ENCODE results near the gene CDC73. TPM values are rescaled to one million over a fixed set of nuclear protein-coding genes. Genes with fewer than 3 reads are reported as not detected.
"Not testable (repeated sequence)": the region's sequence is repeated elsewhere in the genome, so short reads cannot be mapped to it uniquely, and the experiment has no call there.

Gene CDC73
- total RNA-seq, 1 donor from 2014 or later, result 56.0 TPM

DNA sequence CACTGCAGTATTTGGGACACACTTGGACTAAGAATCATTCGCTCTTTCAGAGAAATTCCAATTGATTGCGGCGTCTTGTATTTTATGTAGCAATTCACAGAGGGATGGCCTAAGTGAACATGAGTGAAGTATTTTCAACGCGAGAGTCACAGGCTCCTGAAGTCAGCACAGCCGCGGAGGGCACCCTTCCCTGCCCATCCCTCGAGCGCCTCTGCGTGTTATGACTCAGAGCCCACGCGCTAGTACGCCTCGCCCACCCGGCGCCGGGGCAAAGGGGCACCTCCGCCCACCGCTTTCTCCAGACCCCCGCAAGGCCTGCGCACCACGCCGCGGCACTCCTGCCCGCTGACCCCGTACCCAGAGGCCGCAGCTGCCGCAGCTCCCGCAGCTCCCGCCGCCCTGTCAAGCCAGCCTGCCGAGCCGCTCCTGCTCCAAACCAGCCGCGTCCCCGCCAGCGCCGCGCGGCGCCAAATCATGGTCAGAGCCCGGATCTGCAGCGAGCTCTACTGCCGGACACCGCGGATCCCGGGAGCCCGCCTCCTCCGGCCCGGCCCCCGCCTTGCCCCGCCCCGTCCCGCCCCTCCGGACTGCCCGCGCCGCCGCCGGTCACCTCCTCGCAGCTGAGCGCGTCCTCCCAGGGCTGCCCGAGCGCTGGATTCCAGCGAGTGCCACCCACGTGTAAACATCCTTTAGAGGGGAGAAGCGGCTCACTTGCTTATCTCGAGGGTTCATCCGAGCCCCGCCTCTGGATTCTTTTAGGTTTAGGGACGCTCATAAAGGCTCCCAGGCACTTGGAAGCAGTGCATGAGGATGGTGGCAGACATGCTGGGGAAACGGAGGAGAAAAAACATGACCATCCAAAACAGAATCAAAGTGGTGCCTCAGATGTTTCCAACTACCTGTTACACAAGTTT, 16.7 kb upstream of the CDC73 start, which contains the start of gene GLRX2:
Gene GLRX2 (minus strand): TSS at position 508 of the 914 bp plus-strand sequence. CDS start 32 bp downstream, at position 476.
- DNase-seq, result peak; percentile 87
- Mint-ChIP-seq H3K9me3 (no peaks in the 10 kb centered on the region), H3K4me1 (peaks cover 20% of the 10 kb centered on the region), H3K27me3 (peaks cover 7% of the 10 kb centered on the region), H3K27ac (peak within 1 kb of the TSS; percentile 79), H3K36me3 (ENCODE audit: low read depth) (peaks cover 6% of the 10 kb centered on the region), H3K4me3 (peak within 1 kb of the TSS; percentile 94)
- intact Hi-C loops (cut with micrococcal nuclease), result loop anchor here (1.0 to 5.0 kb wide), 3 partner anchors 17 to 298 kb away; partner anchors contain the start of genes CDC73, RGS2, RO60 and UCHL5

GRCh38 chr1:193105821-193106177, 16.0 kb upstream of the CDC73 start:
- peaks cover 7% of the 10 kb centered on the region for H3K27me3 Mint-ChIP-seq
- peak overlapping the region; percentile 94 for H3K4me3 Mint-ChIP-seq
- no peaks in the 10 kb centered on the region for H3K36me3 Mint-ChIP-seq (ENCODE audit: low read depth)
- no peak for DNase-seq
- H3K9me3 Mint-ChIP-seq, result no peaks in the 10 kb centered on the region
- H3K27ac Mint-ChIP-seq, result peak overlapping the region; percentile 74
- intact Hi-C loops (cut with micrococcal nuclease), result loop anchor here (1.0 to 5.0 kb wide), 3 partner anchors 17 to 298 kb away; partner anchors contain the start of genes CDC73, RGS2, RO60 and UCHL5
- H3K4me1 Mint-ChIP-seq, result peaks cover 20% of the 10 kb centered on the region

DNA sequence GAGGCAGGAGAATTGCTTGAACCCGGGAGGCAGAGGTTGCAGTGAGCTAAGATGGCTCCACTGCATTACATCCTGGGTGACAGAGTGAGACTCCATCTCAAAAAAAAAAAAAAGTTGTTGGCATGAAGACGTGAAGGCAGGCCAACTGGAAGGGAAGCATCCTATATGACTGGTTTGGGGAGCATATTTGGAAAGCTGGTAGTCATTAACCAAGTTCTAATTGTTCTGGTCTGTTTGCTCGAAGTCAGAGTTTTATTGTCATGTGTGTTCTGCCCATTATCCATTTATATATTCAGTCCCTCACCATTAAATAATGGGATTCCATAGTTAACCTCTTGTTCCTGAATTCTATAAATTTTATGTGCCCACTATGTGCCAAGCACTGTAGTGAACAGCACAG, 13.4 kb upstream of the CDC73 start:
- Mint-ChIP-seq H3K36me3 (ENCODE audit: low read depth) (no peaks in the 10 kb centered on the region), H3K9me3 (no peaks in the 10 kb centered on the region), H3K4me3 (no peak overlapping the region), H3K27ac (no peak overlapping the region), H3K27me3 (peaks cover 9% of the 10 kb centered on the region), H3K4me1 (peaks cover 11% of the 10 kb centered on the region)
- DNase-seq, result no peak
- intact Hi-C loops (cut with micrococcal nuclease), result loop anchor here (5.0 kb wide), 1 partner anchor 301 kb away; the partner anchor contains the start of gene RGS2

DNA sequence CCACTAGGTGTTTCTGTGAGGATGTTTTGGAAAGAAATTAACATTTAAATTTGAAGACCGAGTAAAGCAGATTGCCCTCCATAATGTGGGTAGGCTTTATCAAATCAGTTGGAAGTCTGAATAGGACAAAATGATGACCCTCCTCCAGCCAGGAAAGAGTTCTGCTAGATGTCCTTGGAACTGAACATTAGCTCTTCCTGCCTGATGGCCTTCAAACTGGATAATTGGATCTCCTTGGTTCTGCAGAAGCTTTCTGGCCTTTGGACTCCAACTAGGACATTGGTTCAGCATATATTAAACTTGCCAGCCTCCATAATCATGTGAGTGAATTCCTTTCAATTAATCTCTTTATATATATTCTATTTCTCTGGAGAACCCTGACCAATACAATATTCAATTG, 12.2 kb upstream of the CDC73 start:
- peaks cover 4% of the 10 kb centered on the region for H3K4me1 Mint-ChIP-seq
- intact Hi-C loops (cut with micrococcal nuclease), result loop anchor here (5.0 kb wide), 1 partner anchor 302 kb away; the partner anchor contains the start of gene RGS2
- no peak overlapping the region for H3K27ac Mint-ChIP-seq
- H3K27me3 Mint-ChIP-seq, result peaks cover 9% of the 10 kb centered on the region
- no peaks in the 10 kb centered on the region for H3K9me3 Mint-ChIP-seq
- H3K36me3 Mint-ChIP-seq (ENCODE audit: low read depth), result no peaks in the 10 kb centered on the region
- DNase-seq, result no peak
- no peak overlapping the region for H3K4me3 Mint-ChIP-seq

DNA sequence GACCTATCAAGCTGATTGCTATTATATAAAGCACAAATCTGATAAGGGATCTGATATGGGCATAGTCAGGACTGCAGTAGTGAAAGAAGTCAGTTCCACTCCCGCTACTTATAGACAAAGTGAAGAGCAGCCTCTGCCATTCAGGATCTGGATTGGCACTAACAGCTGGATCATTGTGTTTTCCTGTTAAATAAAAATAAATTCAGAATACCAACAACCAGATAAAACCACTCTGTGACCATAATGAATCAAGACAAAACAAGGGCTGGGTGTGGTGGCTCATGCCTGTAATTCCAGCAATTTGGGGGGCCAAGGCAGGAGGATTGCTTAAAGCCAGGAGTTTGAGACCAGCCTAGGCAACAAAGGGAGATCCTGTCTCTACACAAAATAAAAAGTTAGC, 11.6 kb upstream of the CDC73 start:
- Mint-ChIP-seq H3K4me3 (no peak overlapping the region), H3K4me1 (peaks cover 4% of the 10 kb centered on the region), H3K27ac (no peak overlapping the region), H3K9me3 (no peaks in the 10 kb centered on the region), H3K36me3 (ENCODE audit: low read depth) (no peaks in the 10 kb centered on the region), H3K27me3 (peaks cover 9% of the 10 kb centered on the region)
- no peak for DNase-seq
- intact Hi-C loops (cut with micrococcal nuclease), result no loop called here

DNA sequence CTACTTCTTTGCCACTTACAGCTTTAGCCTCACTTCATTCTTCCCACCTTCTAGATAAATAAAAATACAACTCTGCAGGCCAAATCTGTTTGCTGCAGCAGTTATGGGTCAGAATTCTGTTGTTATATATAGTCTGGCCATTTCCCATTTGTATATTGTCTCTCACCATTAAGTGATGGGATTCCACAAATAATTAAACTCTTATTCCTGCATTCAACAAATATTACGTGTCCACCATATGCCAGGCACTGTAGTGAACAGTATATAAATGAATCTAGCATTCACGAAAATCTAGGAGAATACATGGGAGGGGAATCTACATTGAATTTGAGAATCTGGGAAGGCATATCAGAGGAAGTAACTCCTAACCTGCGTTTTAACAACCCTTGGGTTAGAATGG, 11.0 kb upstream of the CDC73 start:
- intact Hi-C loops (cut with micrococcal nuclease), result no loop called here
- H3K27ac Mint-ChIP-seq, result no peak overlapping the region

GRCh38 chr1:193111641-193112090, 10.2 kb upstream of the CDC73 start:
- Mint-ChIP-seq H3K27me3 (peaks cover 9% of the 10 kb centered on the region), H3K36me3 (ENCODE audit: low read depth) (no peaks in the 10 kb centered on the region), H3K4me1 (no peaks in the 10 kb centered on the region), H3K4me3 (no peak overlapping the region), H3K9me3 (no peaks in the 10 kb centered on the region), H3K27ac (no peak overlapping the region)
- intact Hi-C loops (cut with micrococcal nuclease), result no loop called here
- no peak for DNase-seq

More for the DNA sequence above, 11.0 kb upstream of the CDC73 start:
- H3K27me3 Mint-ChIP-seq, result peaks cover 9% of the 10 kb centered on the region
- DNase-seq, result no peak
- no peaks in the 10 kb centered on the region for H3K36me3 Mint-ChIP-seq (ENCODE audit: low read depth)
- H3K4me3 Mint-ChIP-seq, result no peak overlapping the region
- no peaks in the 10 kb centered on the region for H3K4me1 Mint-ChIP-seq
- no peaks in the 10 kb centered on the region for H3K9me3 Mint-ChIP-seq

GRCh38 chr1:193113258-193113991, 8.4 kb upstream of the CDC73 start:
- no peaks in the 10 kb centered on the region for H3K9me3 Mint-ChIP-seq
- no peaks in the 10 kb centered on the region for H3K36me3 Mint-ChIP-seq (ENCODE audit: low read depth)
- no peak overlapping the region for H3K27ac Mint-ChIP-seq
- intact Hi-C loops (cut with micrococcal nuclease), result no loop called here
- no peaks in the 10 kb centered on the region for H3K4me1 Mint-ChIP-seq
- no peak overlapping the region for H3K4me3 Mint-ChIP-seq
- H3K27me3 Mint-ChIP-seq, result peaks cover 6% of the 10 kb centered on the region
- DNase-seq, result no peak

DNA sequence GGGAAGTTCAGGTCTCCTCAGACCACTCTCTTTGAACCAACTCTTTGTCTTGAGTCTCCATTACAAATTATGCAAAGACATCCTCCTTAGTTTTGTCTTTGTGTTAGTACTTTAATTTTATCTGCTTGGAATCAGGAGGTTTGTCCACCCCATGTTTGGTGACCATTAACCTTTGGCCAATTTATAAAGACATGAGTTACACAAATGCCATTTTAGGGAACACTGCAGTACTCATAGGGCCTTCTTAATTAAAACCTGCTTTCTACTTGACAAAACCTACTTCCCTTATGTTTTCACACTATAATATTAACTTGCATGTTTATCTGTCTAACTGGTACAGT, 7.9 kb upstream of the CDC73 start:
- Mint-ChIP-seq H3K27me3 (peaks cover 4% of the 10 kb centered on the region), H3K36me3 (ENCODE audit: low read depth) (no peaks in the 10 kb centered on the region), H3K9me3 (no peaks in the 10 kb centered on the region), H3K4me1 (peaks cover 4% of the 10 kb centered on the region), H3K4me3 (no peak overlapping the region), H3K27ac (no peak overlapping the region)
- DNase-seq, result no peak
- intact Hi-C loops (cut with micrococcal nuclease), result no loop called here

DNA sequence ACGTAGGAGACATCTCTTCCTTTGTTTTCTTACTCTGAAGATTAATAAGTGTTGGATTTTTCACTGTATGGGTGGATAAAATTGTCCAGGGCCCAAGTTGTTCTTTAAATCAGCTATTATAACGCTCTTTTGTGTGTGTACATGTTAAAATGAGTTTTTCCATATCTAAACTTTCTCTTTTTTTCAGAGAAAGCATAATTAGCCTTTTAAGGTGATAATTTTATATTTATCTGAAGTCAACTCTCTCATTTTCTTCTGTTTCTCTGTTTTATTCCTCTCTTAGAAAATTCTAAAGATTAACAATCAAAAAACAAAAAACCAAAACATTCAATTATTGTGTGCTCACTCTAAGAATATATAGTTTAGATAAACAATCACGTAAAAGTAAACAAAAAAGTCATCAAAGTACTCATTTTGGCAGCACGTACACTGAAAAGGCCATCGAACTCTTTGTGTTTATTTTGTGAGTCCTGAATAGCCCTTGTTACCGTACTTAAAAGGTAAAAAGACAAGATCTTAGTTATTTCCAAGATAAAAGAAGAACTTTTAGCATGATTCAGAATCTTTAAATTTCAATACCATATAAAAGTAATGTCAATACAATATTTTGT, 7.2 kb upstream of the CDC73 start:
- Mint-ChIP-seq H3K4me3 (no peak overlapping the region), H3K27me3 (peaks cover 6% of the 10 kb centered on the region), H3K9me3 (no peaks in the 10 kb centered on the region), H3K27ac (no peak overlapping the region), H3K36me3 (ENCODE audit: low read depth) (no peaks in the 10 kb centered on the region), H3K4me1 (peaks cover 9% of the 10 kb centered on the region)
- intact Hi-C loops (cut with micrococcal nuclease), result no loop called here
- no peak for DNase-seq

DNA sequence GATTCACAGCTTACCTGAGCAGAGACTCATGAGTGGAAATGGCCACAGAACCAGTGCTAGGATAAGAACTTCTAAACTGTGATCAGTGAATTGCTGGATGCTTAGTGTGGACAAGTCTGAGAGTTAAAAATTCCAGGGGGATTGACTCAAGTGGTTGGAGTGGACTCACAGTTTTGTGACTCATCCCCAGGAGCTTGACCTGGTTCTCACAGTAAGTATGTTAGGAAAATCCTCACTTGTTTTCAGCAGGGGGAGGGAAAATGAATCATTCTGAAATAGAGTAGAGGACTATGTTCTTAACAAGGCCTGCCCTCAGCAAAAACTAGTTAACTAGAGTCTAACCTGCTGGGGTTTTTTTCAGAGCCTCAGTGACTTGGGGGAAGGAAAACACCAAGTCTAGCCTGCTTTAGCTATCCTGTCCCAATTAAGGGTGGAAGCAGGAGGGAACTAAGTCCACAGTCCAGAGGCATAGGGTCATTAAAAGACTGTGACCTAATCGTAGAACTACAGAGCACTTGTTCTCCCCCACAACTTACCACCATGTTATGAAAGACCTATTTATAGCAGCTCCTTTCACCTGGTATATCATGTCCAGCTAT, 6.1 kb upstream of the CDC73 start:
- H3K36me3 Mint-ChIP-seq (ENCODE audit: low read depth), result no peaks in the 10 kb centered on the region
- no peak overlapping the region for H3K27ac Mint-ChIP-seq
- peaks cover 12% of the 10 kb centered on the region for H3K27me3 Mint-ChIP-seq
- intact Hi-C loops (cut with micrococcal nuclease), result no loop called here
- no peak overlapping the region for H3K4me3 Mint-ChIP-seq
- H3K4me1 Mint-ChIP-seq, result peaks cover 9% of the 10 kb centered on the region
- no peaks in the 10 kb centered on the region for H3K9me3 Mint-ChIP-seq
- no peak for DNase-seq

GRCh38 chr1:193117167-193117566, 4.7 kb upstream of the CDC73 start:
- H3K27ac Mint-ChIP-seq; H3K4me3 Mint-ChIP-seq; DNase-seq; intact Hi-C loops (cut with micrococcal nuclease); H3K27me3 Mint-ChIP-seq; H3K9me3 Mint-ChIP-seq; H3K36me3 Mint-ChIP-seq (ENCODE audit: low read depth): not testable (repeated sequence)
- peaks cover 16% of the 10 kb centered on the region for H3K4me1 Mint-ChIP-seq

DNA sequence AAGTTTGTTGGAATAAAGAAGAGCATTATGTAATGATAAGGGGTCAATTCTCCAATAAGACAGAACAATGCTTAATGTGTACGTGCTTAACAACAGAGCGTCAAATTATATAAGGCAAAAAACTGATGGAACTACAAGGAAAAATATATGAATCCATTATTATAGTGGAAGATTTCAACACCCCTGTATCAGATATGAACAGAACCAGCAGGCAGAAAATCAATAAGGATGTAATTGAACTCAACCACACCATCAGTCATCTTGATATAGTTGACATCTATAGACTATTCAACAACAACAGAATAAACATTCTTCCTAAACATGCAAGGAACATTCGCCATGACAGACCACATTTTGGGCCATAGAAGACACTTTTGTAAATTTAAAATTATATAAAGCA, 3.6 kb upstream of the CDC73 start:
- peaks cover 22% of the 10 kb centered on the region for H3K4me1 Mint-ChIP-seq
- no peak for DNase-seq
- no peak overlapping the region for H3K27ac Mint-ChIP-seq
- H3K27me3 Mint-ChIP-seq, result peaks cover 10% of the 10 kb centered on the region
- peaks cover 6% of the 10 kb centered on the region for H3K36me3 Mint-ChIP-seq (ENCODE audit: low read depth)
- H3K4me3 Mint-ChIP-seq, result no peak overlapping the region
- H3K9me3 Mint-ChIP-seq, result no peaks in the 10 kb centered on the region
- intact Hi-C loops (cut with micrococcal nuclease), result no loop called here

Data from activated CD4-positive, alpha-beta T cell treated with anti-CD3 and anti-CD28 coated beads, Interleukin-2, amount 10 ng/mL, durations not matched to agents 24 days and 14 days (primary cell).